Amniotic stem cell (primary cell): ENCODE results near the gene TOP2A.

ENCODE experiments used
- DNase-seq: peaks from one replicate; lab custom pipeline; 2025; lab: John Stamatoyannopoulos, UW

Gene TOP2A

GRCh38 chr17:40417609-40418427 is at the start of gene TOP2A:
TSS of gene TOP2A (minus strand) at chr17:40417896. CDS start at chr17:40417791, 105 bp downstream.
- DNase-seq, result peak; percentile 100

GRCh38 chr17:40467281-40467867 is 49.7 kb upstream of the TOP2A start:
- no peak for DNase-seq

- no peak for DNase-seq
These were observed 48.7 kb upstream of the TOP2A start for GRCh38 chr17:40466298-40466971.

- no peak for DNase-seq
These were observed 46.7 kb upstream of the TOP2A start for GRCh38 chr17:40464392-40464855.

GRCh38 chr17:40463122-40463550 is 45.4 kb upstream of the TOP2A start:
- no peak for DNase-seq

GRCh38 chr17:40462343-40463121 is 44.8 kb upstream of the TOP2A start:
- DNase-seq, result no peak

- DNase-seq, result no peak
These were observed 44.1 kb upstream of the TOP2A start for GRCh38 chr17:40461732-40462342.

GRCh38 chr17:40460968-40461731 is 43.5 kb upstream of the TOP2A start:
- no peak for DNase-seq

- DNase-seq, result no peak
These were observed 42.9 kb upstream of the TOP2A start for GRCh38 chr17:40460604-40460967.

- no peak for DNase-seq
These were observed 42.2 kb upstream of the TOP2A start for GRCh38 chr17:40459636-40460603.

GRCh38 chr17:40458851-40459482 is 41.3 kb upstream of the TOP2A start:
- no peak for DNase-seq

GRCh38 chr17:40457964-40458791 is 40.5 kb upstream of the TOP2A start:
- DNase-seq, result peak; percentile 63

- no peak for DNase-seq
These were observed 39.7 kb upstream of the TOP2A start for GRCh38 chr17:40457369-40457768.

- DNase-seq, result no peak
These were observed 38.8 kb upstream of the TOP2A start for GRCh38 chr17:40456396-40456951.

- no peak for DNase-seq
These were observed 36.9 kb upstream of the TOP2A start for GRCh38 chr17:40454613-40454995.

GRCh38 chr17:40453881-40454612 is 36.4 kb upstream of the TOP2A start:
- no peak for DNase-seq

GRCh38 chr17:40452921-40453378 is 35.3 kb upstream of the TOP2A start:
- no peak for DNase-seq
